ENCODE data around the gene MIPOL1. TPM values are rescaled to one million over a fixed set of nuclear protein-coding genes. Genes with fewer than 3 reads are reported as not detected.

The MIPOL1 gene
- total and polyA plus RNA-seq, 2 of the 13 experiments (the other 11 are each of a cell fraction or from before 2014, with no cell fraction given), result 8.6 to 34.2 TPM

DNA sequence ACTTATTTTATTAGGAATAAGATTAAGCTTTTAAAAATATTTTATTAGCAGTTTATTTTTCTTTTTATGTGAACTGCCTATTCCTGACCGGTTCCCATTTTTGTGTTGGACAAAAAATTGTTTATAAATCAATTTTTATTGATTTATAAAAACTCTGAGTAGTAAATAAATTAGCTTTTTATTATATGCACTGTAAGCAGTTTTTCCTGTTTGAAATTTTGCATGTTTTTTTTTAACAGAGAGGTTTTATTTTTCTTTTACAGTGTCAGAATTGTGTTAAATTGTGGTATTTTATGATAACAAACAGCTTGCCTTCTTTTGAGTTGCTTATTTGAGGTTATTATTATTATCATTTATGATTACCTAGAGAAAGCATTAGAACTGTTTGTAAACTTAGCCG is 329.3 kb downstream of the MIPOL1 start:
- H3K27ac ChIP-seq (ENCODE audit: extremely low read length, insufficient read depth, low read length), result no peak overlapping the region
- H4K20me1 ChIP-seq (ENCODE audit: insufficient read depth, low read length), result no peaks in the 10 kb centered on the region
- ATAC-seq (no peak), DNase-seq (ENCODE audit: low spot score) (no peak), FAIRE-seq (no peak)
- POLR2A ChIA-PET, result no interaction called here
- intact Hi-C loops (cut with micrococcal nuclease; ENCODE audit: unreplicated experiment) (no loop called here), in situ Hi-C loops (cut with HindIII; ENCODE audit: extremely low pct_ligation_motif_present, low pct_unique_long_range_greater_than_20kb) (no loop called here)
- TF ChIP-seq STAT5B (CRISPR knock-in tag; IDR thresholded peaks at IDR 0.05) (no peak), MAFF (IDR thresholded peaks at IDR 0.05; ENCODE audit: low read depth, low read length) (peak; percentile 93), ZNF274 (CRISPR knock-in tag; IDR thresholded peaks at IDR 0.05) (no peak), NFE2L2 (IDR thresholded peaks at IDR 0.05; ENCODE audit: low read length) (no peak), ZNF275 (CRISPR knock-in tag; IDR thresholded peaks at IDR 0.05; ENCODE audit: borderline replicate concordance) (no peak), KMT2A (CRISPR knock-in tag; IDR thresholded peaks at IDR 0.05) (no peak), ZBTB21 (CRISPR knock-in tag; IDR thresholded peaks at IDR 0.05) (no peak), MAFK (conservative IDR thresholded peaks at IDR 0.05 in 1 of 2, IDR thresholded peaks at IDR 0.05 in 1 of 2; ENCODE audit: low read length in 2 of 2) (peak; percentile 89 to 97), CBX5 (CRISPR knock-in tag; IDR thresholded peaks at IDR 0.05; ENCODE audit: borderline replicate concordance) (no peak), ZNF607 (CRISPR knock-in tag; IDR thresholded peaks at IDR 0.05; ENCODE audit: borderline replicate concordance) (no peak)
- TF ChIP-seq, protein P1, sequence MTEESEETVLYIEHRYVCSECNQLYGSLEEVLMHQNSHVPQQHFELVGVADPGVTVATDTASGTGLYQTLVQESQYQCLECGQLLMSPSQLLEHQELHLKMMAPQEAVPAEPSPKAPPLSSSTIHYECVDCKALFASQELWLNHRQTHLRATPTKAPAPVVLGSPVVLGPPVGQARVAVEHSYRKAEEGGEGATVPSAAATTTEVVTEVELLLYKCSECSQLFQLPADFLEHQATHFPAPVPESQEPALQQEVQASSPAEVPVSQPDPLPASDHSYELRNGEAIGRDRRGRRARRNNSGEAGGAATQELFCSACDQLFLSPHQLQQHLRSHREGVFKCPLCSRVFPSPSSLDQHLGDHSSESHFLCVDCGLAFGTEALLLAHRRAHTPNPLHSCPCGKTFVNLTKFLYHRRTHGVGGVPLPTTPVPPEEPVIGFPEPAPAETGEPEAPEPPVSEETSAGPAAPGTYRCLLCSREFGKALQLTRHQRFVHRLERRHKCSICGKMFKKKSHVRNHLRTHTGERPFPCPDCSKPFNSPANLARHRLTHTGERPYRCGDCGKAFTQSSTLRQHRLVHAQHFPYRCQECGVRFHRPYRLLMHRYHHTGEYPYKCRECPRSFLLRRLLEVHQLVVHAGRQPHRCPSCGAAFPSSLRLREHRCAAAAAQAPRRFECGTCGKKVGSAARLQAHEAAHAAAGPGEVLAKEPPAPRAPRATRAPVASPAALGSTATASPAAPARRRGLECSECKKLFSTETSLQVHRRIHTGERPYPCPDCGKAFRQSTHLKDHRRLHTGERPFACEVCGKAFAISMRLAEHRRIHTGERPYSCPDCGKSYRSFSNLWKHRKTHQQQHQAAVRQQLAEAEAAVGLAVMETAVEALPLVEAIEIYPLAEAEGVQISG (CRISPR knock-in tag; IDR thresholded peaks at IDR 0.05), result no peak
- no peak overlapping the region for H2AFZ ChIP-seq (ENCODE audit: low read length)
- H3K27me3 ChIP-seq (ENCODE audit: control insufficient read depth in 1 of 2, insufficient read depth in 2 of 2, low read length in 2 of 2), result no peaks in the 10 kb centered on the region
- BruUV-seq (replicated peaks), result no TSS peak
- no peak overlapping the region for H3K4me3 ChIP-seq (replicated peaks in 1 of 3; ENCODE audit: insufficient read depth in 1 of 3, low read depth in 2 of 3, low read length in 3 of 3)
- H3K36me3 ChIP-seq (replicated peaks in 1 of 2; ENCODE audit: control insufficient read depth in 1 of 2, insufficient read depth in 2 of 2, low read length in 2 of 2), result no peaks in the 10 kb centered on the region
- no peaks in the 10 kb centered on the region for H3K4me1 ChIP-seq (ENCODE audit: insufficient read depth, low read length)
- CTCF ChIA-PET (ENCODE audit: low intra/inter-chr PET ratio, low total read pairs), result no interaction called here
- H3K9ac ChIP-seq (ENCODE audit: insufficient read depth, low read depth, low read length), result no peak overlapping the region
- H3K79me2 ChIP-seq (ENCODE audit: insufficient read depth, low read length), result no peaks in the 10 kb centered on the region
- 95% methylated on average over 2 of the region's 2 CpGs for WGBS (ENCODE audit: low lambda C conversion rate)
- no peak overlapping the region for H3K4me2 ChIP-seq (ENCODE audit: low read depth, low read length)
- no peaks in the 10 kb centered on the region for H3K9me3 ChIP-seq (ENCODE audit: low read length)
